GM21717 (cell line): ENCODE measurements around the gene TMEM218.
A peak's percentile ranks its signal among the peaks of the same experiment; 100 is the strongest.

ENCODE experiments used
- ATAC-seq: cut with Tn5 transposase; IDR thresholded peaks from one replicate; pipeline ENCODE4 v1.9.1; 2021; ENCODE audit warnings: mild to moderate bottlenecking, moderate library complexity; ENCODE audit not compliant: unreplicated experiment

TMEM218 gene

DNA sequence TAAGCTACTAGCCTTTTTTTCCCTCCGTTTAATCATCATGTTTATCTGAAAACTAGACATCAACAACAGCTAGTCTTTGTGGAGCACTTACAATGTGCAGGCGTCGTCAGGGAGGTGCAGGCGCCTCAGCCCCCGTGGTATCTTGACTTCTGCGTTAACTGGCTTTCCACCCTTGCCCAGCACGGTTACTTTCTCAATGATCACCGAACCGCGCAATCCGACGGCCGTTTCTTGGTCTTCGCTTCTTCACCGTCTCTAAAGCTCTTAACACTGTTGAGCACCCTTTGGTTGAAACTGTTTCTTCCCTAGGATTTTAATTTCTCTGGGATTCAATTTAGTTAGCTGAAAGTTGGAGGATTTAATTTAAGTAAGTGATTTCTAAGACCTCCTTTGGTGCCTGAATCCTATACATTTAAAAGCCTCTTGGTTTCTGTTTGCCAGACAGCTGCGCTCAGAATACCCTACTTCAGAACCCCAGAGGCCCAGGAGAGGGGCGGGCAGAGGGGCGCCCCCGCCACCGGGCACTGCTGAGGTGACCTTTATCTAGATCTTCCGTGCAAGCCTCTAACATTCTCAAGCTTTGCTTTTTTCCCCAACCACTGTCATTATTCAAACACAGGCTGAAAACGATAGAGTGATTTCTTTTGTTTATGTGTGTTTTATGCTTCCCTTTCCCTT, 18.0 kb upstream of the TMEM218 start:
- no peak for ATAC-seq

DNA sequence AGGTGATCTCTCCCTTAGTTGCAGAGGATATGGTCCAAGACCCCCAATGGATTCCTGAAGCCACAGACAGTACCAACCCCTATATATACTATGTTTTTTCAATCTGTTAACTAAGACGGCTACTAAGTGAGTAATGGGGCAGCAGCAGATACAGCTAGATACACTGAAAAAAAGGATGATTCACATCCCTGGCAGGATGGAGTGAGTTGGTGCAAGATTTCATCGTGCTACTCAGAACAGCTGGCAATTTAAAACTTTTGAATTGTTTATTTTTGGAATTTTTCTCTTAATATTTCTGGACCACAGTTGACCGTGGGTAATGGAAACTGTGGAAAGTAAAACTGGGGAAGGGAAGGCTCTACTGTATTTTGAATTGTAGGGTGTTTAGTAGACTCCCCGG, 17.0 kb upstream of the TMEM218 start:
- ATAC-seq: no peak

DNA sequence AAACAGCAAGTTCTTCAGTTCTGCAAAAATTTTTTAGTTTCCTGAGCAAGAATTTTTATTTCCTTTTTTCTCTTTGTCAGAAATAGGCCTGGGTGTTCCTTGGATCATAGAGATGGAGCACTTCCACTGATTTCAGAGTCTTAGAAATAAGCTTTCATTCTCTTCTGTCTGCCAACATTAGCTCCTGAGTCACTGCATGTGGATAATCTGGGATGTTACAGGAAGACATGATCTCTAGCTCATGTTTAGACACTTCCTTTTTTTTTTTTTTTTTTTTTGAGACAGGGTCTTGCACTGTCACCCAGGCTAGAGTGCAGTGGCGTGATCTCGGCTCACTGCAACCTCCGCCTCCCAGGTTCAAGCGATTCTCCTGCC, 13.2 kb upstream of the TMEM218 start:
- ATAC-seq: no peak

DNA sequence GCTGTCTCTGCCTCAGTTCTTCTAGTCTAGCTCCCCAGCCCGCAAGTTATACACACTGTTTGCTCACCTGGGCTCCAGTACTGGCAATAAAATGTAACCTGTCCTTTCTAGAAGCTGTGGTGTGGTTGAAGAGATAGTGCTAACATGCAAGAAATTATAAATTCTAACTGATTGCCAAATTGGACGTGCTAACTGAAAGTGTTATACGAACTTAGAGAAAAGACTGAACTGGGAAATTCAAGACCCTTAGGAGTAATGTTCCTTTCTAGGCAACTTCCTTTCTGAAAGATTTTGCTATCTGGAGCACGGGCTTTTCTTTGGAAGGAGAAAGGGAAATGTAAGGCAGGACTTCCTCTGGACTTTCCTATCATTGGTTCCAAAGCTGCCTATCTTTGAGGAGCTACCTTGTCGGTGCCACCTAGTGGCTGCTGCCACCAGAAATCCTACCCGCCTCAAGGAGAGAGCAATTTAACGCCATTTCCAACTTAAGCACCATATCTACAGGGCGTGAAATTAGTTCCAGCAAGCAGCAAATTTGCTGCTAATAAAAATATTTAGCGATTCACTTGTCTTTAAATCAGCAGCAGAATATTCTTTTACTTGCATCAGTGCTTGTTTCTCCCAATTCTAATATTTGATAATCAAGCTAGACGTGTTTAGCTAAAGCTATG, 12.7 kb upstream of the TMEM218 start:
- peak; percentile 87 for ATAC-seq

GRCh38 chr11:125123194-125123946, 11.9 kb upstream of the TMEM218 start:
- ATAC-seq: no peak

- ATAC-seq: no peak
These were observed 6.0 kb upstream of the TMEM218 start for GRCh38 chr11:125117429-125117828.

- no peak for ATAC-seq
These were observed 3.1 kb upstream of the TMEM218 start for GRCh38 chr11:125114518-125114917.

- ATAC-seq: no peak
These were observed 780 bp upstream of the TMEM218 start for GRCh38 chr11:125112208-125112604.

DNA sequence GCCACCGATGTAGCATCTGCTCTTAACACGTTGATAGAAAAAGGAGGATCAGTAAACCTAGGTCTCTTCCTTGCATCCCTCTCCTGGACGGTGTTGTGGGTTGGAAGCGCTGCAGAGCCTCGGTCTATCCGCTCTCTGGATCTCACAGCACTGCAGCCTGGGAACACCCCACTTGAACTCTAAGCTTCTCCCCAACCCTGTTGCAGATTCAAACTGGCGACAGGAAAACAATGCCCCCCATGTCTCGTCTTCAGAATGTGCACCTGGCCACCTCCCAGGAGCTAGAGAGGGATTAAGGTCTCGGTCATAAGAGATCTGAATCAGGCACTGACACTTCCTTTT, 454 bp downstream of the TMEM218 start:
- peak; percentile 1 for ATAC-seq

GRCh38 chr11:125110506-125110905, 920 bp downstream of the TMEM218 start:
- no peak for ATAC-seq

- no peak for ATAC-seq
These were observed 3.0 kb downstream of the TMEM218 start for GRCh38 chr11:125108469-125108868.

DNA sequence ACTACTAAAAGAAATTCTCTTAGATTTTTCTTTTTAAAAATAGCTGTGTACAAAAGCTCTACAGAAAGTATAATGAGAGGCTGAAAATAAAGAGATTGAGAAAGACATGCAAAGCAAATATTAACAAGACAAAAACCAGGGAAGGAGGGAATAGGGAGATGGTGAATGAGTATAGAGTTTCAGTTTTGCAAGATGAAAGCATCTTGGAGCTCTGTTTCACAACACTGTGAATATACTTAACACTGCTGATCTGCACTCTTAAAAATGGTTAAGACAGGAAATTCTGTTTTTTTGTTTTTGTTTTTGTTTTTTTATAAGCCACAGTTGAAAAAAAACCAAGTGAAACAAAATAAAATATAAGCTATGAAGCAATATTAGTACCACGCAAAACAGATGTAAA, 5.5 kb downstream of the TMEM218 start:
- ATAC-seq: no peak

DNA sequence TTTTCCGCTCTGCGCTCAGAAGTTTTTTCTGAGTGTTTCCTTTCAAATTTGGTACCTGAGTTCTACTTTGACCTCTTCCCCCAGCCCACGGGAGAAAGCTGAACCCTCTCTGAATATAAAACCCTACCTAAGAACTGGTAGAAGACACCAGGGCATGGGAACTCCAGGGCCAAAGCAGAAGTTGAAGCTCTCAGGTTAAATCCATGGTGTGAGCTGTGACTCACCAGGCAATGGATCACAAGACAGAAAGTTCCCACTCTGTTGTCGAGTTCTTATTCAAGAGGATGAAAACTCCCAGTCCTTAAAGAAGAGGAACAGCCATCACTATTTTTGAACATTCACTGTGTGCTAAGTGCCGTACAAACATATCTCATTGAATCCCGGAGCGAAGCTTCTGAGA, 8.9 kb downstream of the TMEM218 start:
- ATAC-seq: no peak

- no peak for ATAC-seq
These were observed 9.4 kb downstream of the TMEM218 start for GRCh38 chr11:125102025-125102424.

GRCh38 chr11:125101596-125101995, 9.8 kb downstream of the TMEM218 start:
- no peak for ATAC-seq

GRCh38 chr11:125100136-125100535, 11.3 kb downstream of the TMEM218 start:
- no peak for ATAC-seq

DNA sequence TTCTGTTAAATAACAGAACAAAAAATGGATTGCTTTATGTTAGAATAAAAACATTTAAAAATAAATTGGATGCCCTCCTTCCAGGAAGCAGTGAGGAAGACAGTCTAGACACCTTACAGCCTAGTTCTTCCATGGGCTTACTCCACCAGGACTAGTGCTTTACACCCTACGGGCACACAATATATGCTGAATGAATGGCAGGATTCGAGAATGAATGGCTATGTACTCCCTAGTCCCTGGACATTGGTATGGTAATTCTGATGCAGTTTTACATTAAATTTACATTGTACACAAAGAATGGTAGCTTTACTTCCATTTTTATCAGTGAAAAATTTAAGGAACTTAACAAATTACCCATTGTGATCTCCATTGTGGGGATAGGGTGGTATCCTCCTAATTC, 16.7 kb downstream of the TMEM218 start:
- no peak for ATAC-seq

DNA sequence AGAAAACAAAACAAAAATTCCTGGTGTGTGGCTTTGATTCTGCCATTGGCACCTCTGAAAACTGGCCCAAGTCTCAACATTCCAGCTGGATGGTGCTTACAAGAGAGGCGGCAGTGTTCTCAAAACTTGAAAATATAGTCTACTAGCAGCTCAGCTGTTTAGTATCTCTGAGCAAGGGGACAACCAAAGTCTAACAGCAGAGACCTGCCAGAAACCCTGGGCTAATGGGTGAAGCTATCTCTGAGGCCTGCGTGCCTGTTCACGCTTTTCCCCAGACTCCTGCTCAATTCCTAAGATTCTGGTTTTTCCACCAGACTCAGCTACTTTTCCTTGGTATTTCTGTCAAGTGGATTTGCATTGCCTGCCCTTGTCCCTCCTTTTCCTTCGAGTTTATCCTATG, 17.9 kb downstream of the TMEM218 start:
- no peak for ATAC-seq

- no peak for ATAC-seq
These were observed 18.8 kb downstream of the TMEM218 start for GRCh38 chr11:125092669-125093068.

DNA sequence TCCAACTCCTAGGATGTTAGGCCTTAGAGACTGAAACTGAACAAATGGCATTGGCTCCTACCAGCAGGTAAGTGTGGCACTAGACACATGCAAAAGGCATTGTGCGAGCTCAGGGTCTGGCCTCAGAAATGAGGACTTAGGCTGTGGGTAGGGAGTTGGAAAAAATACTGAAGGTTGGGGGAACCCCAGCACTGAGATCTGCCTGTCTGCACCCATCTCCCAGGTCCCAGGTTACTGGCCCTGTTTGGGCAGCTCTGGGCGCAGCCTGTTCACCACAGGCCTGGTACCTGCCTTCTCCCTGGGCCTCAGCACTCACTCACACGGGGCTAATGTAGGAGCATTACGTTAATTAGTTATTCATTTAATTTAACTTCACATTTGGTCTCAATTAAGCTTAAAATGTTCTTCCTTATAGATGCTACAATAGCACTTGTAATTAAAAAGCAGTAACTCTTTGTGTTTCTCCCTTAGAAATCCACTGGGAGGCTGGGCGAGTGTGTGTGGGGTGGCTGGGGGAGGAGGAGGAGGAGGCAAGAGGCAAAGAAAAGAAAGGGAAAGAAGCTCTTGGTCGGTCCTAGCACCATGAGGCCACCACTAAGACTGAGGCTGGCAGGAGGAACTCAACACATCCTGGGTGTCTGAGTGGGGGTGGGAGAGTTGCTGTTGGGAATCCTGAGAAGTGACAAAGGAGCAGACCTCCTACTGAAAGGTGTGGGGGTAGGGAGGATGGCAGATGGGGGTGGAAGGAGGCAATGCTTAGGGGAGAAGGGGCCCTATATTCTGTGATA, 19.4 kb downstream of the TMEM218 start:
- ATAC-seq: no peak

GRCh38 chr11:125091247-125091876, 20.1 kb downstream of the TMEM218 start:
- ATAC-seq: peak; percentile 58
